Measurements from ENCODE around the gene BCL6.
"Not testable (repeated sequence)": the region's sequence is repeated elsewhere in the genome, so short reads cannot be mapped to it uniquely, and the experiment has no call there.

Gene BCL6

GRCh38 chr3:187709155-187709554, 36.1 kb downstream of the BCL6 start:
- no peak for DNase-seq

- DNase-seq: no peak
Measured at GRCh38 chr3:187708696-187709095, 36.6 kb downstream of the BCL6 start.

- peak; percentile 88 to 91 for DNase-seq
Measured at GRCh38 chr3:187706971-187707370, 38.3 kb downstream of the BCL6 start.

- DNase-seq: no peak
Measured at GRCh38 chr3:187705164-187705563, 40.1 kb downstream of the BCL6 start.

- DNase-seq: no peak
Measured at GRCh38 chr3:187702507-187703033, 42.7 kb downstream of the BCL6 start, which contains the start of gene RTP2. Gene RTP2 (minus strand): TSS chr3:187702557. CDS start chr3:187702128, 429 bp downstream.

GRCh38 chr3:187700249-187700648, 45.0 kb downstream of the BCL6 start:
- no peak for DNase-seq

- DNase-seq: no peak
Measured at GRCh38 chr3:187698499-187699399, 46.5 kb downstream of the BCL6 start.

- no peak for DNase-seq
Measured at GRCh38 chr3:187696021-187696420, 49.2 kb downstream of the BCL6 start.

- DNase-seq: no peak
Measured at GRCh38 chr3:187695449-187695848, 49.8 kb downstream of the BCL6 start.

GRCh38 chr3:187694801-187695200, 50.5 kb downstream of the BCL6 start:
- DNase-seq: no peak

- no peak for DNase-seq
Measured at GRCh38 chr3:187693431-187693830, 51.8 kb downstream of the BCL6 start.

- DNase-seq: no peak
Measured at GRCh38 chr3:187689984-187690383, 55.3 kb downstream of the BCL6 start.

GRCh38 chr3:187686621-187687273, 58.5 kb downstream of the BCL6 start:
- DNase-seq: no peak

- no peak for DNase-seq
Measured at GRCh38 chr3:187685948-187686347, 59.3 kb downstream of the BCL6 start.

- no peak for DNase-seq
Measured at GRCh38 chr3:187684880-187685279, 60.4 kb downstream of the BCL6 start.

GRCh38 chr3:187684444-187684843, 60.8 kb downstream of the BCL6 start:
- DNase-seq: no peak

- not testable (repeated sequence) for DNase-seq
Measured at GRCh38 chr3:187681756-187682155, 63.5 kb downstream of the BCL6 start.

GRCh38 chr3:187679638-187680396, 65.5 kb downstream of the BCL6 start:
- DNase-seq: peak; percentile 69 to 73

- DNase-seq: peak; percentile 51 to 65
Measured at GRCh38 chr3:187678726-187679268, 66.5 kb downstream of the BCL6 start.

- no peak for DNase-seq
Measured at GRCh38 chr3:187677604-187678003, 67.7 kb downstream of the BCL6 start.

- DNase-seq: no peak
Measured at GRCh38 chr3:187673012-187673411, 72.3 kb downstream of the BCL6 start.
